NCI-H2227 (cell line): ENCODE results near the gene GATAD2A.

ENCODE experiments used
- DNase-seq: peaks from one replicate; lab custom pipeline; 2025; ENCODE audit not compliant: unreplicated experiment; lab: John Stamatoyannopoulos, UW

The GATAD2A gene

DNA sequence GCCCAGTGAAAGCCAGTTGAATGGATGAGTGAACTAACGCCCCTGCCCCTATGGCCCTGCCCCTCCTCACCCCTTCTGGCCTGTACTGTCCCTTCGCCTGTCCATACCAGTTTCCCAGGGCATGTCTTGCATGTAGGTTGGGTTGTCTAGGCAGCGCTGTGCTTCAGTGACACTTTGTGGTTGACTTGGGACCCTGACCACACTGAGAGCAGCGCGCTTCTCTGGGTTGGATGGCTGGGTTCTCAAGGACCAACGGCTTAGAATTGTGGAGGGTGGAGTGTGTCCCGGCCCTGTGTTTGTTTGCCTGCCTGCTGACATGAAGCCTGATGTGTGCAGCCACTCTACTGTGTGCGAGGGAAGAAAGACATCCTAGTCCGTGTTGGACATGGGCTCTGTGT is 15.8 kb downstream of the GATAD2A start:
- no peak for DNase-seq

DNA sequence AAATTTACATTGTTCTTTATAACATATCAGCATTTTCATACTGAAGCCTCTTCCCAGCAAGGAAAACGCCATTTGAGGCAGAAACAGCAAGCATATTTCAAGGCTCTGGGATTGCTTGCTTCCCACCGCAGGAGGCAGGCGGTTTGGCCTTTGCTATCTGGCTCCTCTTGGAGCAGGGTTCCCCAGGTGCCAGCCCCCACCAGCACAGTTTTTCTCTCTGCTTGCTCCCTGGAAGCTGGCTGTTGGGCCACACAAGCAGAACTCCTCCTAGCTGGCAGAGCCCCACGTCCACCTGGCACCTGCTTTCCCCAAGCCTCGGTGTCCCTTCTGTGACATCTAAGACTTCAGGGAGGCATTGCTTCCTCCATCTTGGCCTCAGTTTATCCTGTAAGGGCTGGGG is 16.7 kb downstream of the GATAD2A start:
- DNase-seq: no peak

DNA sequence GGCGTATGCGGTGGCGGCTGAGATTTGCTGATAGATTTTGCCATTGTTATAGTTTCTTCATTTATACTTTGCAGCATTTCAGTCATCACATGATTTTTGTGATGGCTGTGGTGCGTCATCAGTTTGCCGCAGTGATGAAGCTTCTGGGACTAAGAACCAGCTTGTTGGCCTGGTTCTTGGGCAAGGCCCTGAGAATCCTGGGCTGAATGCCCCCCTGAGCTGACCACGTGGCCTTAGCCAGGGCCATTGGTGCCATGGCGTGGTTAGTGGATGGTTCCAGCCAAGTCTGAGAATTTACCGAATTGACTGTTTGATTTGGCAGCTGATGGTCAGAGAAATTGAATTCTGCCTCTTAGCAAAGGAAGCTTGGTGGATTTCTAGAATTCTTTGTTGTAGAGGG is 17.8 kb downstream of the GATAD2A start:
- no peak for DNase-seq

- DNase-seq: no peak
These were observed 19.8 kb downstream of the GATAD2A start for GRCh38 chr19:19425170-19425875.

DNA sequence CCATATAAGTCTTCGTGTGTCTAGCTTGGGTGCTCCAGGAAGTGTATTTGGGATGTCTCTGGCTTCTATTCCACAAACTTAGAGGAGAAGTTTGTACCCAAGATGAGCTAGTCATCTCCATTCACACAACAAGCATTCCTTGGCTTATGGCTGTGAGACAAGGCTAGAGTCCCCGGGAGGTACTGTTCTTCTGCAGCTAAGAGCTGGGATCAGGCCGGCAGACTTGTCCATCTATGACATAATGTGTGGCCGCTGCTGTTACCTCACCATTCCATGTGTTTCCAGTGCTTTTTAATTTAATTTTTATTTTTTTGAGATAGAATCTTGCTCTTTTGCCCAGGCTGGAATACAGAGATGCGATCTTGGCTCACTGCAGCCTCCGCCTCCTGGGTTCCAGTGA is 20.7 kb downstream of the GATAD2A start:
- DNase-seq: no peak

DNA sequence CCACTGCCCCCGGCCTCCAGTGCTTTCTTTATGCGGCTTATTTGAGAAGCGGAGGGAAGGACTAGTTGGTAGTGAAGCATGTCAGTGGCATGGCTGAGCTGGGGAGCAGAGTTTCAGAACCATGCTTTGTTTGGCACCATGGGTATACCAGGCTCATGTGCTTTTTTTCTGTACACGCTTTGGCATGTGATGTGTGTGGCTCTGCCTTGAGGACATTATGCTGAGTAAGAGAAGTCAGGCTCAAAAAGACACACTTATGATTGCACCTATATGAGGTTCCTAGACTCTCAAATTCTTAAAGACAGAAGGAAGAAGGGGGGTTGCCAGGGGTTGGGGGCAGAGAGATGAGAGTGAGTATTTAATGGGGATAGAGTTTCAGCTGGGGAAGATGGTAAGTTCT is 21.3 kb downstream of the GATAD2A start:
- DNase-seq: no peak

GRCh38 chr19:19427302-19427701 is 21.8 kb downstream of the GATAD2A start:
- no peak for DNase-seq

DNA sequence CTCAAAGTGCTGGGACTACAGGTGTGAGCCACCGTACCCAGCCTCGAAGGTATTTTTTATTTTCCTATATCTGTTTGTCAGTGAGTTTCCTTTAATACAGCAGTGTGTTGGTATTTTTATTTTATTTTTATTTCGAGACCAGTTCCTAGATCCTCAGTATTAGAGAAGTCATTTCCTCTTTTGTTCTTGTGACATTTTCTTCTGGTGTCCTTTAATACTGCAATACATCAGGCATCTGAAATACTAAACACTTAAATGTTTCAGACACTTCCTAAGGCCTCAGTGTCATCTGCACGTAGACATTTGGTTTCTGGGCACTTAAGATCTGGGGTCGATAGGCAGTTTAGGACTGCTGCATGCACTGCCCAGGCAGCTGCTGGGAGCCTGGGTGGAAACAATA is 22.5 kb downstream of the GATAD2A start:
- no peak for DNase-seq

GRCh38 chr19:19428746-19429145 is 23.3 kb downstream of the GATAD2A start:
- DNase-seq: no peak

DNA sequence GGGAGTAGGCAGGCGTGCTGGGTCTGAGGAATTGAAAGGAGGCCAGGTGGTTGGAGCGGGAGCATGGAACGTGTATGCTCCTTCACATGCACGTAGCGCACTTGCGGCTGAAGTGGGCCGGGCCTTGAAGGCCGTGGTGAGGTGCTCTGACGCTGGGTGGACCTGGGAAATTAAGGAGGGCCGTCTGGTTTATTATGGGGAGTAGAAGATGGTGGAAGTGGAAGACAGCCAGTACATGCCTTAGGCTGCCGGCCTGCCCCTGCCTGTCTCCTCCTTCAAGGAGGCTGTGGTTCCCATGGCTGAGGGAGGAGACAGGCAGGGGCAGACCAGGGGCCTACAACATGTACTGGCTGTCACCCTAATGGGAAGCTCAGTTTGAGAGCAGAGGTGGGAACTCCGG is 23.9 kb downstream of the GATAD2A start:
- DNase-seq: no peak

GRCh38 chr19:19432732-19433131 is 27.3 kb downstream of the GATAD2A start:
- no peak for DNase-seq

DNA sequence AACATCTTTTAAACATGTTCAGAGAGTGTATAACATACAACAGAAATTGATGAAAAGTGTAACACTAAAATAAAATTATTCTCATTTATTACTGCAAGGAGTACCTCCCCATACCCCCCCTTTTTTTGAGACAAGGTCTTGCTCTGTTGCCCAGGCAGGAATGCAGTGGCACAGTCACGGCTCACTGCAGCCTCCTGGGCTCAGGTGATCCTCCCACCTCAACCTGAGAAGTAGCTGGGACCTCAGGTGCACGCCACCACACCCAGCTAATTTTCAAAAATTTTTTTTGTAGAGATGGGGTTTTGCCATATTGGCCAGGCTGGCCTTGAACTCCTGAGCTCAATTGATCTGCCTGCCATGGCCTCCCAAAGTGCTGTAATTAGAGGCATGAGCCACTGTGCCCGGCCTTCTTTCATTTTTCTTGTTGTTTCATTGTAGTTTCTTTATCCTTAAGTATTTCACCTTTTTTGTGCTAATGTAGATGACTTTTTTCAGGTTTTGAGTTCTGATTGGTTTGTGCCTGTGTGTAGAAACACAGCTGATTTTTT is 28.3 kb downstream of the GATAD2A start:
- DNase-seq: no peak

DNA sequence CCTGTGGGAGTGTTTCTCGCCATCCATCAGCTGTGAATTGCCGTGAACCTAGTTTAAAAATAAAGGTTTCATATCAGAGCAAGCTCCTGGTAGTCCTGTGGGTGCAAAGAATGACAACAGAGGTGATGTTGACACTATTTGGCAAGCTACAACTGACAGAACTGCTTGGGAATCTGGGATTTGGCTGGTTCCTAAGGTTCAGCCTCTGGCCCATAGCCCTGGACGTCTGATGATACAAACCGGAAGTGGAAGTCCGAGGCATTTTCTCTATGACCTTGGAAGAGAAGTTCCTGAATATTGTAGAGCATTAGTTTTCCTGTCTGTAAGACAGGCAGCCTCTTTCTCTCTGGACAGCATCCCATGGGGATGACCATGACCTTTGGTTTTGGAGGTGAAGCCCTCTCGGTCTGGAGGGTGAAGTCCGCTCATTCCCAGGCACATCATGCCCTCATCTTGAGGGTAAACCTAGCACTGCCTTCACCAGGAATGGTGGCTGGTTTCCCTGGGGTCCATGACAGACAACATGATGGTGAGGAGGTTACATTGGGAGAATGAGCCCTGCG is 29.1 kb downstream of the GATAD2A start:
- DNase-seq: no peak

DNA sequence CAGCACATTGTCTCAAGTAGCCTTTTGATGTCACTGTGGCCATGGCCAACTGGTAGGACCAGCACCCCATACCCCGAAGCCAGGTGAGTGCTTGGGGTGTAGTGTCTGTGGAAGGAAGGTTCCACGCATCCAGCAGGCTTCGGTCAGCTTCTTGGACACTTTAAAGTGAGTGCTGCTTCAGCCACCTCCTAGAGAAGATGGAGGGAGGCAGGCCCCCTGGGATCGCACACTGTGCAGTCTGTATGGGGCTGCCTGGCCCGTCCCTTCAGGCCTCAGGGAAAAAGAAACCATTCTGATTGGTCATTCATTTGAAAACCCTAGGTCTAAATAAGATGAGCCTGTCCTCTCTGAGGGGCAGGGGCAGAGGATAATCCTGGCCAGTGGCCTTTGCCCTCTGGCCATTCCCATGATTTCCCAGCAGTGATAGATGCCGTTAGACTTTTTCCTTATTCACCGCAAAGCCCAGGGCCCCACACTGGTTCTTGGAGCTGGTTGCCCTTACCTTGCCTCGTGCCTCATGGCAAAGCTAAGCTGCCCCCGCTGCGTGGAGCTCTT is 30.7 kb downstream of the GATAD2A start:
- no peak for DNase-seq

- DNase-seq: no peak
These were observed 33.1 kb downstream of the GATAD2A start for GRCh38 chr19:19438366-19439175.

GRCh38 chr19:19439176-19439482 is 33.7 kb downstream of the GATAD2A start:
- no peak for DNase-seq

DNA sequence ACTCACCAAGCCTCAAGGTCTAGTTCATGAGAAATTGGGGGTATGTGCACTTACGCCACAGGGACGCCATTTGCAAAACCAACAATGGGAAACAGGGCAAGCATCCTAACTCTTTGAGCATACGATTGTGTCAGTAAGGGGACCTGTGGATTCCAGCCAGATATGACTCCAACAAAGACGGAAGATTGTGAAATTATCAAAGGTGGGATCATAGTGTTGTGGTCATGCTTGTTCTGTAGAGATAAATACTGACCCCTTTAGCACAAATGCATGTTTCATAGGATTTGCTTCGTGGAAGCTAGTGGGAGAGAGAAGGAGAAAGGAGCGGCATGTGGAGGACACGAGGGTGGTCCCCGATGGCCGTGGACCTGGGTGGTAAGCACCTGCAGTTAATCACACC is 37.8 kb downstream of the GATAD2A start:
- DNase-seq: no peak

DNA sequence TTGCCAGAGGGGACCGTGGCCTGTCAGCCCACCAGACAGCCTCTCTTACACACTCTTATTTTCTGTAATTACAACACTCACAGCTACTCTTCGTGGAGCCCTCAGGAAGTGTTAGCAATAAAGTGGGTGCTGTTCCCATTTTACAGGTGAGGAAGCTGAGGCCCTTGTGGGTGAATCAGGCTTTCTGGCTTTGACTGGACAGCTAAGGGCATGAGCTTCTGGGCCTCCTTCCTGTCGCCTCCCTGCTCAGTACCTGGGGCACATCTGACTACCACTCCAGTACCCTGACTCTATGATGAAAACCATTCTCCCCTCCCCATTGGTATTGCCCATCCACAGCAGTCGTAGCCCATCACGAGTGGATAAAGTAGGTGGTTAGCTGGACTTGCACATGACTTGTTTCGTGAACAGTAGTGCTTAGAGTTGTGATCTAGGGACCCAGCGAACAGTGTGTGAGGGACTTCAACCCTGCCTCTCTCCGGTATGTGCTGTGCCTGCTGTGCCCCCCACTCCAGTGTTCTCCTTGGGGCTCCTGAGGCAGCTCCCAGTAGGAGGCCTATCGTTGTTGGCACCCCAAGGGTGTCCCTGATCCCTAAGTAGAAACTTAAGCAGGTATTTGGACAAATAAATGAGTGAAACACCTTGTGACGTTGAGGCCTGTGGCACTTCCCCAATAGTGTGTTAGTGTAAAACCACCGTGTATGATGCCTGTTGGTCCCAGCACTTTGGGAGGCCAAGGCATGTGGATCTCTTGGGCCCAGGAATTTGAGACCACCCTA is 38.6 kb downstream of the GATAD2A start:
- DNase-seq: no peak

DNA sequence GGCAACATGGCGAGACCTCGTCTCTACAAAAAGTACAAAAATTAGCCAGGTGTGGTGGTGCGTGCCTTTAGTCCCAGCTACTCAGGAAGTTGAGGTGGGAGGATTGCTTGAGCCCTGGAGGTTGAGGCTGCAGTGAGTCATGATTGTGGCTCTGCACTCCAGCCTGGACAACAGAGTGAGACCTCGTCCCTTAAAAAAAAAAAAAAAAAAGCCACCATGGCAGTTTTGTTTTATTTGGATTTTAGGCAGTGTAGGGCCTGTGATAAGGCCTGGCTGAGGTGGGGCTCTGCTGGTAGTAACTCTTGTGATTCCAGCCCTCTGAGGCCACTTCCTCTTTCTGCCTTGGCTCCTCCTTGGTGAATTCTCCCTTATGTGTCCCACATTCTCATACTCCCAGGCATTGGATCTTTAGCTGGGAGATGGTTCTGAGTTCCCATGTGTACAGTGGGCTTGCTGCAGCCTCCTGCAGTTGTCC is 39.2 kb downstream of the GATAD2A start:
- DNase-seq: no peak

- DNase-seq: no peak
These were observed 39.8 kb downstream of the GATAD2A start for GRCh38 chr19:19445288-19445687.

DNA sequence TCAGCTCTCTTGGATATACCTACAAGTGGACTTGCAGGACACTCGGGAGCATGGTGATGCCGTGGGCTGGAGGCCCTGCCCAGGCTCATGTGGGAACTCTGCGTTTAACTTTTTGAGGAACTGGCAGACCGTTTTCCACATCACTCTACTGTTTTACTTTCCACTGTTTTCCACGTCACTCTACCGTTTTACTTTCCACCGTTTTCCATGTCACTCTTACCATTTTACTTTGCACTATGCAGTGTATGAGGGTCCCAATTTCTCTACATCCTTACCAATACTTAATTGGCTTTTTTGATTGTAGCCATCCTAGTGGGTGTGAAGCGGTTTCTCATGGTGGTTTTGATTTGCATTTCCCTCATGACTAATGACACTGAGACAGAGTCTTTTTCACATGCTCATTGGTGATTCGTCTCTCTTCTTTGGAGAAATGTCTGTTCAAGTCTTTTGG is 40.5 kb downstream of the GATAD2A start:
- no peak for DNase-seq
